GM12878 (cell line): ENCODE data around the gene GIMAP6.

ENCODE experiments used
- ASH2L ChIP-seq: fragments of 300-600, 200-600 bp; sonication (generic); IDR thresholded peaks from 2 replicates; pipeline ENCODE4 v1.6.1; 2017; ENCODE audit warnings: low read depth, mild to moderate bottlenecking, borderline replicate concordance
- CBX3 ChIP-seq: fragments of 200-600 bp; sonication (generic); IDR thresholded peaks from 2 replicates; pipeline ENCODE4 v1.6.1; 2016; ENCODE audit warnings: low read depth, borderline replicate concordance
- EED ChIP-seq: sonication (generic); IDR thresholded peaks from 2 replicates; pipeline ENCODE4 v1.6.1; 2016; ENCODE audit warnings: antibody characterized with exemption, low read depth
- EZH2 ChIP-seq: IDR thresholded peaks from 2 replicates; pipeline ENCODE4 v1.6.1; 2012; ENCODE audit warnings: low read depth, mild to moderate bottlenecking, control low read depth, inconsistent platforms, low read length, borderline replicate concordance; ENCODE audit not compliant: control insufficient read depth
- HDAC2 ChIP-seq: fragments of 200-600 bp; sonication (generic); IDR thresholded peaks from 2 replicates; pipeline ENCODE4 v1.6.1; 2017
- JUND ChIP-seq: IDR thresholded peaks from 2 replicates; pipeline ENCODE4 v1.6.1; 2012; ENCODE audit warnings: low read depth, mild to moderate bottlenecking, low read length, improper control_type of control experiment, moderate library complexity
- MXI1 ChIP-seq: fragments of 150-350 bp; IDR thresholded peaks from 2 replicates; pipeline ENCODE4 v1.6.1; 2011; ENCODE audit warnings: low read depth, mild to moderate bottlenecking, inconsistent platforms, low read length, improper control_type of control experiment
- POLR2AphosphoS5 ChIP-seq: IDR thresholded peaks from 2 replicates; pipeline ENCODE4 v1.6.1; 2011; ENCODE audit warnings: mild to moderate bottlenecking, low read length, inconsistent platforms
- RB1 ChIP-seq: fragments of 450-650 bp; formaldehyde crosslinking; IDR thresholded peaks from 2 replicates; pipeline ENCODE4 v1.6.1; 2017; ENCODE audit warnings: mild to moderate bottlenecking, borderline replicate concordance
- TF ChIP-seq, protein P1 (sequence below): fragments of 450-650 bp; IDR thresholded peaks from 2 replicates; pipeline ENCODE4 v1.6.1; 2017; ENCODE audit warnings: antibody characterized with exemption, mild to moderate bottlenecking, moderate library complexity
- TF ChIP-seq, protein P2 (sequence below), 3 experiments: IDR thresholded peaks in 2 of 3; conservative IDR thresholded peaks in 1 of 3; 2 replicates each; pipeline ENCODE4 v1.5.1; 2011; ENCODE audit warnings: low read depth in 3 of 3, low read length in 3 of 3, mild to moderate bottlenecking in 3 of 3, control low read depth in 2 of 3, moderate library complexity in 2 of 3, inconsistent platforms in 1 of 3, mixed read lengths in 1 of 3; ENCODE audit not compliant: control insufficient read depth in 2 of 3, insufficient read depth in 1 of 3; ENCODE audit errors: extremely low read depth in 1 of 3
- TF ChIP-seq, protein P3 (sequence below): IDR thresholded peaks from 2 replicates; pipeline ENCODE4 v1.6.1; 2012; ENCODE audit warnings: mild to moderate bottlenecking, low read depth, low read length
- TF ChIP-seq, protein P4 (sequence below): IDR thresholded peaks from 2 replicates; pipeline ENCODE4 v1.6.1; 2011; ENCODE audit warnings: borderline replicate concordance, low read depth, mild to moderate bottlenecking, moderate library complexity, low read length; ENCODE audit not compliant: insufficient read depth, poor library complexity, severe bottlenecking

DNA sequence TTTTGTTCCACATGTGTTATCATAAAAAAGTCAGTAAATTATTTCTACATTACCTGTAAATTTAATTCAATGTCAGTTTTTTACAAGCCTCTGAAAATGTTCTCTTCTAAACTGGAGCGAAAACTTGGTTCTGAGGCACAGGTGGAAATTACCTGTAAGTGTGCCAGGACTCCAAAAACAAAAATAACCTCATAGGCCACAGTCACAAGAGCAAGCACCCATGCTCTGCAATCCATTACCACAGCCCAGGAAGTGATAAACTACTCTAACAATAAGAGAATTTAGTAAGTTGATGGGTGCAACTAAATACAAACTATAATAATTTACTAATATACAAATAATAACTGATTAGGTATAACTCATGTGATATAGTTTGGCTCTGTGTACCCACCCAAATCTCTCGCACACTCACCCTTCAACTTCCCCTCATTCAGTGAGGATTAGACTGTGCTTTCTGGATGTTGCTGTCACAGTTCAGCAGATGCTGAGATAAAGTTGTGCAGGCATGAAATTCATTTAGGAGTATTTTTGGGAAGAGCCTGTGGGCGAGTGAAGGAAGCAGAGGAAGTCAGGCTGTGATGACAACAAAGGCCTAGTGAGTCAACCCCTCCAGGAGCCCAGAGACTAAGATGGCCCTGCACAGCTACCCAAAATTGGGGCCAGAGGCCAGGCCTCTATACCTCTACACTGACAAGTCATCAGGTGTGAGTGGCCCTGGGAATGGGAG is 16.3 kb upstream of the GIMAP6 start:
- TF ChIP-seq POLR2AphosphoS5 (no peak), EZH2 (no peak), ASH2L (no peak), RB1 (no peak), JUND (no peak), CBX3 (no peak), MXI1 (no peak), HDAC2 (no peak), EED (no peak)
- TF ChIP-seq, protein P1, sequence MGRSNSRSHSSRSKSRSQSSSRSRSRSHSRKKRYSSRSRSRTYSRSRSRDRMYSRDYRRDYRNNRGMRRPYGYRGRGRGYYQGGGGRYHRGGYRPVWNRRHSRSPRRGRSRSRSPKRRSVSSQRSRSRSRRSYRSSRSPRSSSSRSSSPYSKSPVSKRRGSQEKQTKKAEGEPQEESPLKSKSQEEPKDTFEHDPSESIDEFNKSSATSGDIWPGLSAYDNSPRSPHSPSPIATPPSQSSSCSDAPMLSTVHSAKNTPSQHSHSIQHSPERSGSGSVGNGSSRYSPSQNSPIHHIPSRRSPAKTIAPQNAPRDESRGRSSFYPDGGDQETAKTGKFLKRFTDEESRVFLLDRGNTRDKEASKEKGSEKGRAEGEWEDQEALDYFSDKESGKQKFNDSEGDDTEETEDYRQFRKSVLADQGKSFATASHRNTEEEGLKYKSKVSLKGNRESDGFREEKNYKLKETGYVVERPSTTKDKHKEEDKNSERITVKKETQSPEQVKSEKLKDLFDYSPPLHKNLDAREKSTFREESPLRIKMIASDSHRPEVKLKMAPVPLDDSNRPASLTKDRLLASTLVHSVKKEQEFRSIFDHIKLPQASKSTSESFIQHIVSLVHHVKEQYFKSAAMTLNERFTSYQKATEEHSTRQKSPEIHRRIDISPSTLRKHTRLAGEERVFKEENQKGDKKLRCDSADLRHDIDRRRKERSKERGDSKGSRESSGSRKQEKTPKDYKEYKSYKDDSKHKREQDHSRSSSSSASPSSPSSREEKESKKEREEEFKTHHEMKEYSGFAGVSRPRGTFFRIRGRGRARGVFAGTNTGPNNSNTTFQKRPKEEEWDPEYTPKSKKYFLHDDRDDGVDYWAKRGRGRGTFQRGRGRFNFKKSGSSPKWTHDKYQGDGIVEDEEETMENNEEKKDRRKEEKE: no peak
- TF ChIP-seq, protein P2, sequence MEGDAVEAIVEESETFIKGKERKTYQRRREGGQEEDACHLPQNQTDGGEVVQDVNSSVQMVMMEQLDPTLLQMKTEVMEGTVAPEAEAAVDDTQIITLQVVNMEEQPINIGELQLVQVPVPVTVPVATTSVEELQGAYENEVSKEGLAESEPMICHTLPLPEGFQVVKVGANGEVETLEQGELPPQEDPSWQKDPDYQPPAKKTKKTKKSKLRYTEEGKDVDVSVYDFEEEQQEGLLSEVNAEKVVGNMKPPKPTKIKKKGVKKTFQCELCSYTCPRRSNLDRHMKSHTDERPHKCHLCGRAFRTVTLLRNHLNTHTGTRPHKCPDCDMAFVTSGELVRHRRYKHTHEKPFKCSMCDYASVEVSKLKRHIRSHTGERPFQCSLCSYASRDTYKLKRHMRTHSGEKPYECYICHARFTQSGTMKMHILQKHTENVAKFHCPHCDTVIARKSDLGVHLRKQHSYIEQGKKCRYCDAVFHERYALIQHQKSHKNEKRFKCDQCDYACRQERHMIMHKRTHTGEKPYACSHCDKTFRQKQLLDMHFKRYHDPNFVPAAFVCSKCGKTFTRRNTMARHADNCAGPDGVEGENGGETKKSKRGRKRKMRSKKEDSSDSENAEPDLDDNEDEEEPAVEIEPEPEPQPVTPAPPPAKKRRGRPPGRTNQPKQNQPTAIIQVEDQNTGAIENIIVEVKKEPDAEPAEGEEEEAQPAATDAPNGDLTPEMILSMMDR (IDR thresholded peaks at IDR 0.05 in 2 of 3, conservative IDR thresholded peaks at IDR 0.05 in 1 of 3; ENCODE audit: control insufficient read depth in 2 of 3, extremely low read depth in 1 of 3, insufficient read depth in 1 of 3, low read depth in 3 of 3, low read length in 3 of 3): no peak
- TF ChIP-seq, protein P3, sequence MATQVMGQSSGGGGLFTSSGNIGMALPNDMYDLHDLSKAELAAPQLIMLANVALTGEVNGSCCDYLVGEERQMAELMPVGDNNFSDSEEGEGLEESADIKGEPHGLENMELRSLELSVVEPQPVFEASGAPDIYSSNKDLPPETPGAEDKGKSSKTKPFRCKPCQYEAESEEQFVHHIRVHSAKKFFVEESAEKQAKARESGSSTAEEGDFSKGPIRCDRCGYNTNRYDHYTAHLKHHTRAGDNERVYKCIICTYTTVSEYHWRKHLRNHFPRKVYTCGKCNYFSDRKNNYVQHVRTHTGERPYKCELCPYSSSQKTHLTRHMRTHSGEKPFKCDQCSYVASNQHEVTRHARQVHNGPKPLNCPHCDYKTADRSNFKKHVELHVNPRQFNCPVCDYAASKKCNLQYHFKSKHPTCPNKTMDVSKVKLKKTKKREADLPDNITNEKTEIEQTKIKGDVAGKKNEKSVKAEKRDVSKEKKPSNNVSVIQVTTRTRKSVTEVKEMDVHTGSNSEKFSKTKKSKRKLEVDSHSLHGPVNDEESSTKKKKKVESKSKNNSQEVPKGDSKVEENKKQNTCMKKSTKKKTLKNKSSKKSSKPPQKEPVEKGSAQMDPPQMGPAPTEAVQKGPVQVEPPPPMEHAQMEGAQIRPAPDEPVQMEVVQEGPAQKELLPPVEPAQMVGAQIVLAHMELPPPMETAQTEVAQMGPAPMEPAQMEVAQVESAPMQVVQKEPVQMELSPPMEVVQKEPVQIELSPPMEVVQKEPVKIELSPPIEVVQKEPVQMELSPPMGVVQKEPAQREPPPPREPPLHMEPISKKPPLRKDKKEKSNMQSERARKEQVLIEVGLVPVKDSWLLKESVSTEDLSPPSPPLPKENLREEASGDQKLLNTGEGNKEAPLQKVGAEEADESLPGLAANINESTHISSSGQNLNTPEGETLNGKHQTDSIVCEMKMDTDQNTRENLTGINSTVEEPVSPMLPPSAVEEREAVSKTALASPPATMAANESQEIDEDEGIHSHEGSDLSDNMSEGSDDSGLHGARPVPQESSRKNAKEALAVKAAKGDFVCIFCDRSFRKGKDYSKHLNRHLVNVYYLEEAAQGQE: no peak
- TF ChIP-seq, protein P4, sequence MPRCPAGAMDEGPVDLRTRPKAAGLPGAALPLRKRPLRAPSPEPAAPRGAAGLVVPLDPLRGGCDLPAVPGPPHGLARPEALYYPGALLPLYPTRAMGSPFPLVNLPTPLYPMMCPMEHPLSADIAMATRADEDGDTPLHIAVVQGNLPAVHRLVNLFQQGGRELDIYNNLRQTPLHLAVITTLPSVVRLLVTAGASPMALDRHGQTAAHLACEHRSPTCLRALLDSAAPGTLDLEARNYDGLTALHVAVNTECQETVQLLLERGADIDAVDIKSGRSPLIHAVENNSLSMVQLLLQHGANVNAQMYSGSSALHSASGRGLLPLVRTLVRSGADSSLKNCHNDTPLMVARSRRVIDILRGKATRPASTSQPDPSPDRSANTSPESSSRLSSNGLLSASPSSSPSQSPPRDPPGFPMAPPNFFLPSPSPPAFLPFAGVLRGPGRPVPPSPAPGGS: no peak
